Effector memory CD4-positive, alpha-beta T cell (primary cell): Measurements from ENCODE around the gene FOXF2.
A peak's percentile ranks its signal among the peaks of the same experiment; 100 is the strongest.

Experiments used
- DNase-seq, 3 donors: peaks; one replicate each; pipeline ENCODE4 v3.0.0-alpha.2; 2020
- H3K27ac ChIP-seq: 2 replicates; pipeline ENCODE4 v1.7.0; 2013; ENCODE audit warnings: mild to moderate bottlenecking, low read length, moderate library complexity; ENCODE audit not compliant: insufficient read depth, poor library complexity, severe bottlenecking
- H3K27me3 ChIP-seq: replicated peaks from 2 replicates; pipeline ENCODE4 v1.7.0; 2013; ENCODE audit warnings: mild to moderate bottlenecking, low read length; ENCODE audit not compliant: insufficient read depth, control insufficient read depth, poor library complexity, severe bottlenecking
- H3K36me3 ChIP-seq: 2 replicates; pipeline ENCODE4 v1.7.0; 2013; ENCODE audit warnings: mild to moderate bottlenecking, low read length, moderate library complexity; ENCODE audit not compliant: control insufficient read depth, insufficient read depth
- H3K4me1 ChIP-seq: 2 replicates; pipeline ENCODE4 v1.7.0; 2013; ENCODE audit warnings: low read length, mild to moderate bottlenecking; ENCODE audit not compliant: control insufficient read depth, insufficient read depth, poor library complexity, severe bottlenecking
- H3K4me3 ChIP-seq: 2 replicates; pipeline ENCODE4 v1.7.0; 2013; ENCODE audit warnings: low read length, low read depth, mild to moderate bottlenecking; ENCODE audit not compliant: insufficient read depth, poor library complexity, severe bottlenecking
- H3K9me3 ChIP-seq: 2 replicates; pipeline ENCODE4 v1.7.0; 2013; ENCODE audit warnings: mild to moderate bottlenecking, low read length, moderate library complexity; ENCODE audit not compliant: control insufficient read depth

FOXF2 gene

GRCh38 chr6:1377526-1377925 lies 11.8 kb upstream of the FOXF2 start:
- Histone ChIP-seq H3K27me3 (peaks cover 36% of the 10 kb centered on the region), H3K27ac (no peak overlapping the region), H3K9me3 (no peaks in the 10 kb centered on the region), H3K4me1 (peaks cover 26% of the 10 kb centered on the region), H3K36me3 (no peaks in the 10 kb centered on the region), H3K4me3 (no peak overlapping the region)
- DNase-seq = no peak

DNA sequence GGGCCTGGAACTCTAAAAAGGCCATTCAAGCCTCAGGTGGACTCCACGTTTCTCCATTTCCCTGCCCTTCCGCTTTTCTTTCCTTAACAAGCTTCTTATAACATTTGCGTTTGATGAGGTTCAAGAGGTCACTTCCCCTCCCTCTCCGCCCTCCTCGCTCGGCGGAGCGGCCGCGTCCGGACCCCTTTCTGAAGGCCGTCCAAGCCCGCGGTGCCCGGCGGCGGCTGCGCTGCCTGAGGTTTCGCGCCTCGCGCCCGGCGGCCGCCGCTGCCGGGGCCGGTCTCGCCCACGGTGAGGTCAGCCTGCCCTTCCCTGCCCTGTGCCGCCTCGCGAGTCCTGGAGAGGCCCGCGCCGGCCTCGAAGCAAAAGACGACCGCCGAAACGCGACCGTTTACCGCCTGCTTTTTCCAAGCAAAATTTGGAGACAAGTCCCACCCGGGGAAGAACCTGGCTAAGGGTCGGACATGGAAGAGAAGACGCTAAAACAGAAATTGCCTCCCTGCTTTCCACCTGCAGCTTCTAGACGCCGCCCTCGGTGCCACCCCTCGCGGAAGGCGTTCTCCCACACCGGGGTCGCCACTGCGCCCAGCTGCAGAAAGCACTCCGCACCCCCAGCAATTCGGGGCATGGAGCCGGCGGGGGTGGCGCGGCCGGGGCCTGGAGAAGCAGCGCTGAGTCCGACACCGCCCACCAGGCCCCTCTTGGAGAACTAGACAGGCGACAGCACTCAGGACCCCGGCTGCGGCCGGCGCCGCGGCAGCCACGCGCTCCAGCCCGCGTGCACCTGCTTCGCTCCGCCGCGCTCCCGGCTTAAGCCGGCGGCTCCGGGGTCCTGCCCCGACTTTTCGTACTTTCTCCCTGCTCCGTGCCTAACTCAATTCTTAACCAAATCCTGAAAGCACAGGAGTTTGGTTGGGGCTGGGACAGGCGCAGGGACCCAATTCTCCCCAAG lies 11.0 kb upstream of the FOXF2 start:
- Histone ChIP-seq H3K36me3 (no peaks in the 10 kb centered on the region), H3K27ac (no peak overlapping the region), H3K4me1 (peaks cover 27% of the 10 kb centered on the region), H3K27me3 (peaks cover 39% of the 10 kb centered on the region), H3K4me3 (no peak overlapping the region), H3K9me3 (no peaks in the 10 kb centered on the region)
- no peak for DNase-seq

DNA sequence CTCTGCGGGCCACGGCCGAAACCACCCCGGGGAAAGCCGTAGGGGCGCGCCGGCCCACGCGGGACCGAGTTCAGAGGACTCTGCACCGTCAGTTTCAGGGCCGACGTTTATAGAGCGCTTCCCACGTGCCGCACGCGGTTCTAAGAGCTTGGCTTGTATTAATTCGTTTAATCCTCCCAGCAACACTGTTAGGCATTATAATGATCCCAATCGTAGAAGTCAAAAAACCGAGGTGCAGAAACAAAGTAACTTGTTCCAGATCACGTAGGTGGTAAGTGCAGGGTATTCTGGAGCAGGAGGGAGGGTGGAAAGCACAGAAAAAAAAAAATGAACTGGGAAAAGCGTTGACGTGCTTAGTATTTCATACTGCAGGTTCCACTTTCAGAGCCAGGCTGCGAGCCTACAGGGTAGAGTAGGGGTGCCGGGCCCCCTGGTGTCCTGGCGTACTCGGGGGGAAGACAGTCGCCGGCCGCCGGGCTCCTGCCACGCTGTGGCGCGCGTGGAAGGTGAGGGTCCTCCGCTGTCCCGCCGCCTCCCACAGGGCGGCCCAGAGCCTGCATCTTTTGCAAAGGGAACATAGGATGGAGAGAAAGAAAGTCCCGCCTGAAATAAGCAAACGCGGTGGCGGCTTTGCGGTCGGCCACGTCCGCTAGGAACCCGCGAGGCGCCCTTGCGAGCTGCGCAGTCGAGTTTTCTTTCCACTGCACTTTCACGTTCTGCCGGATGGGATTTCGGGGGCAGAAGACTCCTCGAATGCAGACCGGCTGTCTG lies 10.2 kb upstream of the FOXF2 start:
- Histone ChIP-seq H3K4me1 (peaks cover 30% of the 10 kb centered on the region), H3K9me3 (no peaks in the 10 kb centered on the region), H3K4me3 (no peak overlapping the region), H3K36me3 (no peaks in the 10 kb centered on the region), H3K27me3 (peaks cover 42% of the 10 kb centered on the region), H3K27ac (no peak overlapping the region)
- DNase-seq = no peak

DNA sequence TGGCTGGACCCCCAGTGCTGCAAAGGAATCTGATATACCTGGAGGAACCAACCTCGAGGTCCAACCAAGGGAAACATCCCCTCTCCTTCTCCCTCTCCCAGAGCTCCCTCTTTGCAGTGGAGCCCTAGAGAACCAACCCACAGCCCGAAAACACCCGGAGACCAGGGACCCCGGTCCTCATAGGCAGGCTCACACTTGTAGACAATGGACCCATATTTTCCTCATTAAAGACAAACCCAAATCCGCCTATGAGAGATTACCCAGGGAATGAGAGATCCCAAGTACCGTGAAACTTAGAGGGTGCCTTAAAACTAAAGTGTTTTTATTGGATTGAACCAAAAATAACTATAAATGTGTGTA lies 9.6 kb upstream of the FOXF2 start:
- Histone ChIP-seq H3K4me1 (peaks cover 30% of the 10 kb centered on the region), H3K27ac (no peak overlapping the region), H3K4me3 (no peak overlapping the region), H3K9me3 (no peaks in the 10 kb centered on the region), H3K27me3 (peaks cover 48% of the 10 kb centered on the region), H3K36me3 (no peaks in the 10 kb centered on the region)
- DNase-seq = no peak

GRCh38 chr6:1380625-1381427 lies 8.6 kb upstream of the FOXF2 start:
- no peak overlapping the region for H3K27ac ChIP-seq
- no peak for DNase-seq
- no peaks in the 10 kb centered on the region for H3K36me3 ChIP-seq
- peaks cover 52% of the 10 kb centered on the region for H3K27me3 ChIP-seq
- peaks cover 30% of the 10 kb centered on the region for H3K4me1 ChIP-seq
- no peaks in the 10 kb centered on the region for H3K9me3 ChIP-seq
- H3K4me3 ChIP-seq = no peak overlapping the region

DNA sequence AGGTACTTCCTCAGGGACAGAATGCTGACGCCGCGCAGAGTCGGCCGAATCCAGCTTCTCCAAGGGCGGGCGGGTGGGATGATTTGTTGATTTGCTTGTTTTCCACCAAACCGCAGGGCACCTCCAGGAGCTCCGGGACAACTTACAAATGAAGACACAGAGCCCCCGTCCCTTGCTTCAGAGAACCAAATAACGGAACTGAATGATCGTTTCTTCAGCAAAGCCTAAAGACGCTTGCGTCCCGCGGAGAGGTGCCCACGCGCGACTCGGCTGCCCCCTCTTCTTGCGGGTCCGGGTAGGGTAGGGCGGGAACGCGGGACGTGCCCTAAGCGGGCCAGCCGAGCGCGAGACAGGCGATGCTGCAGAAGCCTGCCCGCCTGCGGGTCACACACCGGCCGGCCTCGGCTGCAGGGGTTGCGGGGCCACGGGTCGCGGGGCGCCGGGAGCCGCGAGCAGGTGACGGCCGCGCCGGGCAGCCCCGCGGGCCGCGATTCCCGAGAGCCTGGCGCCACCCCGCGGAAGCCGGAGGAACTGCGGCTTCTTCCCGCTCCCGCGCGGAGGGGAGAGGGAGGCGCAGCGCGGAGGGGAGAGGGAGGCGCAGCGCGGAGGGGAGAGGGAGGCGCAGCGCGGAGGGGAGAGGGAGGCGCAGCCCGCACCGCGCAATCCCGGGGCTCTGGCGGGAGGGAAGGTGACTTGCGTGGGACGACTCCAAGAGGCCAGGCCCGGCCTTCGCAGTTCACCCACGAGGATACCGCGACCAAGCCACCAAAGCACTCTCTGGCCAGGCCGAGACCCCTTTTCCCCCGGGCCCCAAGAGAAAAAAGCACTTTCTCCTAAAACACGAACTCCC lies 7.7 kb upstream of the FOXF2 start:
- peaks cover 52% of the 10 kb centered on the region for H3K27me3 ChIP-seq
- H3K9me3 ChIP-seq = no peaks in the 10 kb centered on the region
- peaks cover 30% of the 10 kb centered on the region for H3K4me1 ChIP-seq
- H3K36me3 ChIP-seq = no peaks in the 10 kb centered on the region
- H3K4me3 ChIP-seq = peak overlapping the region; percentile 29
- H3K27ac ChIP-seq = no peak overlapping the region
- peak in 2 of 3 donors; percentile 21 to 25 for DNase-seq

- H3K4me1 ChIP-seq = peaks cover 30% of the 10 kb centered on the region
- no peak overlapping the region for H3K27ac ChIP-seq
- no peaks in the 10 kb centered on the region for H3K9me3 ChIP-seq
- no peaks in the 10 kb centered on the region for H3K36me3 ChIP-seq
- peak overlapping the region; percentile 29 for H3K4me3 ChIP-seq
- no peak for DNase-seq
- H3K27me3 ChIP-seq = peaks cover 56% of the 10 kb centered on the region
These were observed 7.0 kb upstream of the FOXF2 start for GRCh38 chr6:1382331-1382882.

GRCh38 chr6:1382883-1383728 lies 6.3 kb upstream of the FOXF2 start:
- no peak overlapping the region for H3K4me3 ChIP-seq
- H3K27ac ChIP-seq = no peak overlapping the region
- DNase-seq = no peak
- H3K36me3 ChIP-seq = no peaks in the 10 kb centered on the region
- H3K4me1 ChIP-seq = peaks cover 32% of the 10 kb centered on the region
- H3K9me3 ChIP-seq = no peaks in the 10 kb centered on the region
- peaks cover 51% of the 10 kb centered on the region for H3K27me3 ChIP-seq
